ENCODE data around the gene CNTNAP2.

Gene CNTNAP2

DNA sequence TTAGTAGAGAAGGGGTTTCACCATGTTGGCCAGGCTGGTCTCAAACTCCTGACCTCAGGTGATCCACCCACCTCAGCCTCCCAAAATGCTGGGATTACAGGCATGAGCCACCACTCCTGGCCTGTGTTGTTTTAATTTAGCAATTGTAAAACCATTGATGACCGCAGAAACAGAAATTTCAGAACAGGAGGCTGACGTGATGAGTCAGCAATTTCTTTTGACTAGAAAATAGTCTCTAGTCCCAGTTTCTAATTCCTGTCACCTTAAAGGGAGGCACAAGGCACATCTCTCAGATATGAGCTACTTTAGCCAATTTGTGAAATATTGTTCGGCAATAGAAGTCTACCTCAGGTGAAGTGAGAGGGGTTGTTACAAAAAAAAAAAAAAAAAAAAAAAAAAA lies 2033.1 kb downstream of the CNTNAP2 start:
- TF ChIP-seq, protein P1, sequence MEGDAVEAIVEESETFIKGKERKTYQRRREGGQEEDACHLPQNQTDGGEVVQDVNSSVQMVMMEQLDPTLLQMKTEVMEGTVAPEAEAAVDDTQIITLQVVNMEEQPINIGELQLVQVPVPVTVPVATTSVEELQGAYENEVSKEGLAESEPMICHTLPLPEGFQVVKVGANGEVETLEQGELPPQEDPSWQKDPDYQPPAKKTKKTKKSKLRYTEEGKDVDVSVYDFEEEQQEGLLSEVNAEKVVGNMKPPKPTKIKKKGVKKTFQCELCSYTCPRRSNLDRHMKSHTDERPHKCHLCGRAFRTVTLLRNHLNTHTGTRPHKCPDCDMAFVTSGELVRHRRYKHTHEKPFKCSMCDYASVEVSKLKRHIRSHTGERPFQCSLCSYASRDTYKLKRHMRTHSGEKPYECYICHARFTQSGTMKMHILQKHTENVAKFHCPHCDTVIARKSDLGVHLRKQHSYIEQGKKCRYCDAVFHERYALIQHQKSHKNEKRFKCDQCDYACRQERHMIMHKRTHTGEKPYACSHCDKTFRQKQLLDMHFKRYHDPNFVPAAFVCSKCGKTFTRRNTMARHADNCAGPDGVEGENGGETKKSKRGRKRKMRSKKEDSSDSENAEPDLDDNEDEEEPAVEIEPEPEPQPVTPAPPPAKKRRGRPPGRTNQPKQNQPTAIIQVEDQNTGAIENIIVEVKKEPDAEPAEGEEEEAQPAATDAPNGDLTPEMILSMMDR (IDR thresholded peaks at IDR 0.05; ENCODE audit: insufficient read depth, low read length, poor library complexity, severe bottlenecking), result no peak
- no peak for TF ChIP-seq EZH2phosphoT487 (conservative IDR thresholded peaks at IDR 0.05; ENCODE audit: low read length)
- no peak overlapping the region for H3K4me2 ChIP-seq (ENCODE audit: low read depth, low read length, poor library complexity, severe bottlenecking)

DNA sequence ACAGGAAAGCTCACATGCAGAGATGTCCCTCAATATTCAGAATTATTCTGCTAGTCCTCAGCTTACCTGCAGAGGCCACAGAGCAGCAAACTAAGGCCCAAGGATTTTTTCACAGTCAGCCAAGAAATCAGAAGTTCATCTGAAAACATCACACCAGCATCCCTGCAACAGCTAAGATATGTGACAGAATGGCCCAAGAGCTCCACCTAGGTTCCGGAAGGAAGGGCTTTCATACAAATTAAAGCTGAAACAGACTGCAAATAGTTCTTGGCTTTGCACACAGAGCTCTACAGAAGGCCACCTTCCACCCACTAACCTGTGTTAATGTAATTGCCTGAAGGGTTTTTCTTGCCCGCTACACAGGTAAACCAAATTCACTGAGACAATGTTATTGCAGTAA lies 2035.2 kb downstream of the CNTNAP2 start:
- Histone ChIP-seq H4K20me1 (ENCODE audit: low read depth, low read length) (no peaks in the 10 kb centered on the region), H3K4me3 (ENCODE audit: insufficient read depth, low read length, poor library complexity, severe bottlenecking) (no peak overlapping the region), H3K9ac (ENCODE audit: low read length) (no peak overlapping the region), H3K27ac (ENCODE audit: low read depth, low read length) (no peak overlapping the region), H3K27me3 (ENCODE audit: low read length) (no peaks in the 10 kb centered on the region), H3K79me2 (ENCODE audit: insufficient read depth, low read length) (no peaks in the 10 kb centered on the region), H2AFZ (ENCODE audit: low read depth, low read length, severe bottlenecking) (no peak overlapping the region), H3K36me3 (ENCODE audit: low read length) (no peaks in the 10 kb centered on the region), H3F3A (ENCODE audit: insufficient read depth) (no peaks in the 10 kb centered on the region), H3K9me2 (replicated peaks; ENCODE audit: insufficient read depth, low read length) (no peaks in the 10 kb centered on the region), H3K4me2 (ENCODE audit: low read depth, low read length, poor library complexity, severe bottlenecking) (no peak overlapping the region), H3K9me3 (ENCODE audit: insufficient read depth, low read length) (no peaks in the 10 kb centered on the region)
- TF ChIP-seq, protein P1 (IDR thresholded peaks at IDR 0.05; ENCODE audit: insufficient read depth, low read length, poor library complexity, severe bottlenecking), result no peak
- TF ChIP-seq EZH2phosphoT487 (conservative IDR thresholded peaks at IDR 0.05; ENCODE audit: low read length), result no peak

More for the DNA sequence above, 2033.1 kb downstream of the CNTNAP2 start:
- no peak overlapping the region for H2AFZ ChIP-seq (ENCODE audit: low read depth, low read length, severe bottlenecking)
- no peak overlapping the region for H3K4me3 ChIP-seq (ENCODE audit: insufficient read depth, low read length, poor library complexity, severe bottlenecking)
- H3K9ac ChIP-seq (ENCODE audit: low read length), result no peak overlapping the region
- no peaks in the 10 kb centered on the region for H3K79me2 ChIP-seq (ENCODE audit: insufficient read depth, low read length)
- no peak overlapping the region for H3K27ac ChIP-seq (ENCODE audit: low read depth, low read length)
- H3K9me2 ChIP-seq (replicated peaks; ENCODE audit: insufficient read depth, low read length), result no peaks in the 10 kb centered on the region
- H3F3A ChIP-seq (ENCODE audit: insufficient read depth), result no peaks in the 10 kb centered on the region
- no peaks in the 10 kb centered on the region for H3K36me3 ChIP-seq (ENCODE audit: low read length)
- no peaks in the 10 kb centered on the region for H4K20me1 ChIP-seq (ENCODE audit: low read depth, low read length)
- H3K9me3 ChIP-seq (ENCODE audit: insufficient read depth, low read length), result no peaks in the 10 kb centered on the region
- H3K27me3 ChIP-seq (ENCODE audit: low read length), result no peaks in the 10 kb centered on the region

DNA sequence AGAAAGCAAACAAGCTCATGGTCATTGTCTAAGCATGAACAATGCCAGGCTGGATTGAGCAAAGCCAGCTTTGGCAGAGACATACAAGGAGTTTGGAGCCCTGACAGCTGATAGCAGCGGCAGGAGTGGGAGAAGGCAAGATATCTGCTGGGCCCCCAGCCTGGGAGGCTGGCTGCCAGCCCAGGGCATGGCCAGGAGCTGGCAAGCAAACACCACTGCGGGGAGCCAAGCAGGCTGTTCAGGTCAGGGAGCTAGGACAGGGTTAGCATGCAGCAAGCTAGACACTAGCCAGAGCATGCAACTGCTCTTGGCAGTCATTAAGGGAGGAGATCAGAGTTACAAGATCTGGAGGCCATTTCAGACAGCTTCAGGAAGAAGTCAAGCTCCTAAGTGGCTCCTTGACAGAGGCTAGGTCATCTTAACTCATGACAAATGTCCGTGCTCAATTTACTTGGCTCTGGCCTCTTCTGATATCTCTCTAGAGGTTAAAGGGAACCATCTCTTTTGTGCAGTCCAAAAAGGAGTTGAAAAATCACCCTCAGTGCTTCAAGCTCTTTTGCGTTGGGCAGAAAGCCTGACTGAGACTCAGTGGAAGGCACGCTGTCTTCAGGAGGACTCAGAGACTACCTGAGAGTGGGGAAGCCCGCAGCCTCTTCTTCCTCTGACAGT lies 2037.1 kb downstream of the CNTNAP2 start:
- H3K9me2 ChIP-seq (replicated peaks; ENCODE audit: insufficient read depth, low read length), result no peaks in the 10 kb centered on the region
- no peaks in the 10 kb centered on the region for H4K20me1 ChIP-seq (ENCODE audit: low read depth, low read length)
- H3K27me3 ChIP-seq (ENCODE audit: low read length), result no peaks in the 10 kb centered on the region
- H3K36me3 ChIP-seq (ENCODE audit: low read length), result no peaks in the 10 kb centered on the region
- H3F3A ChIP-seq (ENCODE audit: insufficient read depth), result no peaks in the 10 kb centered on the region
- H3K4me2 ChIP-seq (ENCODE audit: low read depth, low read length, poor library complexity, severe bottlenecking), result no peak overlapping the region
- TF ChIP-seq, protein P1 (IDR thresholded peaks at IDR 0.05; ENCODE audit: insufficient read depth, low read length, poor library complexity, severe bottlenecking), result no peak
- no peak for TF ChIP-seq EZH2phosphoT487 (conservative IDR thresholded peaks at IDR 0.05; ENCODE audit: low read length)
- no peaks in the 10 kb centered on the region for H3K79me2 ChIP-seq (ENCODE audit: insufficient read depth, low read length)
- no peaks in the 10 kb centered on the region for H3K9me3 ChIP-seq (ENCODE audit: insufficient read depth, low read length)
- no peak overlapping the region for H3K9ac ChIP-seq (ENCODE audit: low read length)
- no peak overlapping the region for H2AFZ ChIP-seq (ENCODE audit: low read depth, low read length, severe bottlenecking)
- no peak overlapping the region for H3K27ac ChIP-seq (ENCODE audit: low read depth, low read length)
- no peak overlapping the region for H3K4me3 ChIP-seq (ENCODE audit: insufficient read depth, low read length, poor library complexity, severe bottlenecking)
